CD14-positive monocyte (primary cell): ENCODE measurements around the gene NLGN1. TPM values are rescaled to one million over a fixed set of nuclear protein-coding genes. Genes with fewer than 3 reads are reported as not detected.

Source experiments
- DNase-seq, 3 donors: peaks; one replicate each; pipeline ENCODE4 v3.0.0-alpha.2; 2011 to 2022
- H2AFZ ChIP-seq: 2 replicates; pipeline ENCODE4 v1.6.0; 2012; ENCODE audit warnings: mild to moderate bottlenecking, low read depth, low read length, inconsistent platforms; ENCODE audit not compliant: insufficient read depth, poor library complexity, severe bottlenecking
- H3K27ac ChIP-seq, 2 donors: 1 replicate in 1 of 2; 2 replicates in 1 of 2; pipeline ENCODE4 v1.5.1; 2012 to 2013; ENCODE audit warnings: low read length in 2 of 2, control low read depth in 1 of 2, inconsistent platforms in 1 of 2, low read depth in 1 of 2, mild to moderate bottlenecking in 1 of 2
- H3K27me3 ChIP-seq, 2 donors: one replicate each; pipeline versions ENCODE4 v1.6.0 to v1.6.1; 2011 to 2013; ENCODE audit warnings: low read length in 2 of 2; ENCODE audit not compliant: control insufficient read depth in 2 of 2, insufficient read depth in 2 of 2
- H3K36me3 ChIP-seq, 2 donors: replicated peaks in 1 of 2; 1 replicate in 1 of 2; 2 replicates in 1 of 2; pipeline versions ENCODE4 v1.5.1 to v1.6.1; 2012 to 2013; ENCODE audit warnings: low read length in 2 of 2, control low read depth in 1 of 2, inconsistent platforms in 1 of 2, mild to moderate bottlenecking in 1 of 2; ENCODE audit not compliant: insufficient read depth in 2 of 2, control insufficient read depth in 1 of 2
- H3K4me1 ChIP-seq, 2 donors: 1 replicate in 1 of 2; 2 replicates in 1 of 2; pipeline versions ENCODE4 v1.5.1 to v1.6.1; 2012 to 2013; ENCODE audit warnings: low read length in 2 of 2, control low read depth in 1 of 2, inconsistent platforms in 1 of 2, mild to moderate bottlenecking in 1 of 2, moderate library complexity in 1 of 2; ENCODE audit not compliant: insufficient read depth in 2 of 2, control insufficient read depth in 1 of 2
- H3K4me2 ChIP-seq: replicated peaks from 2 replicates; pipeline ENCODE3; 2012; ENCODE audit warnings: low read length, moderate library complexity, mild to moderate bottlenecking; ENCODE audit not compliant: poor library complexity, severe bottlenecking; ENCODE audit errors: extremely low read depth
- H3K4me3 ChIP-seq, 3 experiments: fragments of 200-600 bp in 1 of 3; sonication (generic) in 1 of 3; replicated peaks in 1 of 3; 1 replicate in 2 of 3; 2 replicates in 1 of 3; pipeline ENCODE4 v1.5.1; 2011 to 2013; ENCODE audit warnings: low read length in 3 of 3, mild to moderate bottlenecking in 3 of 3, control low read depth in 2 of 3, low read depth in 2 of 3, inconsistent platforms in 1 of 3, moderate library complexity in 1 of 3
- H3K79me2 ChIP-seq: 2 replicates; pipeline ENCODE4 v1.6.0; 2012; ENCODE audit warnings: mild to moderate bottlenecking, control low read depth, inconsistent platforms, low read length, moderate library complexity; ENCODE audit not compliant: insufficient read depth
- H3K9ac ChIP-seq: 2 replicates; pipeline ENCODE4 v1.6.0; 2017; ENCODE audit warnings: low read length, mild to moderate bottlenecking; ENCODE audit not compliant: insufficient read depth, poor library complexity, severe bottlenecking
- H3K9me3 ChIP-seq, 2 donors: replicated peaks in 1 of 2; 1 replicate in 1 of 2; 2 replicates in 1 of 2; pipeline versions ENCODE4 v1.5.1 to v1.6.1; 2012 to 2013; ENCODE audit warnings: low read length in 2 of 2, control low read depth in 1 of 2; ENCODE audit not compliant: control insufficient read depth in 1 of 2, insufficient read depth in 1 of 2
- H4K20me1 ChIP-seq: 2 replicates; pipeline ENCODE4 v1.6.0; 2012; ENCODE audit warnings: mild to moderate bottlenecking, low read length, control low read depth, moderate library complexity; ENCODE audit not compliant: insufficient read depth
- H3K27ac Mint-ChIP-seq, 7 donors: one replicate each; pipeline ENCODE4 v1.8.0; 2020; ENCODE audit warnings: mild to moderate bottlenecking in 7 of 7, mixed read lengths in 7 of 7, moderate library complexity in 6 of 7, inconsistent platforms in 2 of 7
- H3K27me3 Mint-ChIP-seq, 3 donors: one replicate each; pipeline ENCODE4 v1.8.0; 2021 to 2022; ENCODE audit warnings: low read depth in 3 of 3, mild to moderate bottlenecking in 3 of 3, mixed read lengths in 3 of 3, moderate library complexity in 3 of 3, inconsistent platforms in 1 of 3
- H3K36me3 Mint-ChIP-seq, 2 donors: one replicate each; pipeline ENCODE4 v1.8.0; 2020; ENCODE audit warnings: mixed read lengths in 2 of 2, inconsistent platforms in 1 of 2, mild to moderate bottlenecking in 1 of 2
- H3K4me1 Mint-ChIP-seq: one replicate; pipeline ENCODE4 v1.8.0; 2020; ENCODE audit warnings: mild to moderate bottlenecking, mixed read lengths
- H3K4me3 Mint-ChIP-seq, 2 donors: one replicate each; pipeline ENCODE4 v1.8.0; 2020; ENCODE audit warnings: mild to moderate bottlenecking in 2 of 2, mixed read lengths in 2 of 2, moderate library complexity in 1 of 2
- H3K9me3 Mint-ChIP-seq, 7 donors: one replicate each; pipeline ENCODE4 v1.8.0; 2020 to 2022; ENCODE audit warnings: mixed read lengths in 7 of 7, mild to moderate bottlenecking in 6 of 7, moderate library complexity in 6 of 7, inconsistent platforms in 2 of 7
- WGBS: methylation state at CpG from one replicate; pipeline ENCODE4 v1.1.5; 2013; ENCODE audit warnings: missing lambda C conversion rate; ENCODE audit not compliant: insufficient coverage; 5-methylcytosine and 5-hydroxymethylcytosine counted together
- intact Hi-C, 2 donors: fragments of 100-400 bp; cut with micrococcal nuclease; formaldehyde crosslinking; loops; one replicate each; pipeline versions ENCODE4 v1.15.0 to v1.15.1; 2023
- polyA plus RNA-seq, 3 donors: library from polyadenylated mRNA; depleted of rRNA in 1 of 3; unstranded in 2 of 3; stranded (reverse) in 1 of 3; fragments of 300-500 nt in 2 of 3; fragments of >200 nt in 1 of 3; fragmentation: Illumina TruSeq in 2 of 3; gene quantifications; 1 replicate in 2 of 3; 2 replicates in 1 of 3; pipeline ENCODE4 v1.2.3, GENCODE V29; 2012 to 2021
- TF ChIP-seq, protein P1 (sequence below): fragments of 200-600 bp; IDR thresholded peaks from one replicate; pipeline ENCODE4 v1.8.0; 2022; ENCODE audit warnings: antibody characterized with exemption, mild to moderate bottlenecking

The NLGN1 gene
- polyA plus RNA-seq, 3 donors: not detected

DNA sequence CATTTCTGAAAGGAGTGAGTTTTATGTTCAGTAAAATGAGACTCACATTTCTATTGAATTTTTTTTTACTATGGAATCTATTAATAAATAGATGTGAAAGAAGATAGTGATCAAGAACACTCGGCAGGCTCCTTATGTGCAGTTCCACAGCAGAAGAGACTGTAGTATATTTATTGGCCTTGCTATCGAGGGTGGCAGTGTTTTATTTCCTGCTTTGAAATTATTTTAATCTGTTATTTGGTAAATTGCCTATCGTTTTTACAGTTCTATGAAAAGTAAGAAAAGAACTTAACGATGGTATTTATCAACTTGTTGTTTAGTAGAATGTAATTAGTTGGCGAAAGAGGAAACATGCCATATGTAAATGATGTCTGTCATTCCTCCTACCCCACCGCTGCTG lies 238.3 kb downstream of the NLGN1 start:
- H3K27ac ChIP-seq: no peak overlapping the region
- TF ChIP-seq, protein P1, sequence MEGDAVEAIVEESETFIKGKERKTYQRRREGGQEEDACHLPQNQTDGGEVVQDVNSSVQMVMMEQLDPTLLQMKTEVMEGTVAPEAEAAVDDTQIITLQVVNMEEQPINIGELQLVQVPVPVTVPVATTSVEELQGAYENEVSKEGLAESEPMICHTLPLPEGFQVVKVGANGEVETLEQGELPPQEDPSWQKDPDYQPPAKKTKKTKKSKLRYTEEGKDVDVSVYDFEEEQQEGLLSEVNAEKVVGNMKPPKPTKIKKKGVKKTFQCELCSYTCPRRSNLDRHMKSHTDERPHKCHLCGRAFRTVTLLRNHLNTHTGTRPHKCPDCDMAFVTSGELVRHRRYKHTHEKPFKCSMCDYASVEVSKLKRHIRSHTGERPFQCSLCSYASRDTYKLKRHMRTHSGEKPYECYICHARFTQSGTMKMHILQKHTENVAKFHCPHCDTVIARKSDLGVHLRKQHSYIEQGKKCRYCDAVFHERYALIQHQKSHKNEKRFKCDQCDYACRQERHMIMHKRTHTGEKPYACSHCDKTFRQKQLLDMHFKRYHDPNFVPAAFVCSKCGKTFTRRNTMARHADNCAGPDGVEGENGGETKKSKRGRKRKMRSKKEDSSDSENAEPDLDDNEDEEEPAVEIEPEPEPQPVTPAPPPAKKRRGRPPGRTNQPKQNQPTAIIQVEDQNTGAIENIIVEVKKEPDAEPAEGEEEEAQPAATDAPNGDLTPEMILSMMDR: no peak
- H3K4me1 ChIP-seq: no peaks in the 10 kb centered on the region
- no peak overlapping the region for H3K4me3 ChIP-seq
- Mint-ChIP-seq H3K27ac (no peak overlapping the region), H3K36me3 (no peaks in the 10 kb centered on the region), H3K27me3 (peaks cover 0 to 2% (median 0%) of the 10 kb centered on the region in 3 donors), H3K9me3 (peaks cover 0 to 4% (median 2%) of the 10 kb centered on the region in 7 donors), H3K4me3 (no peak overlapping the region), H3K4me1 (no peaks in the 10 kb centered on the region)
- H4K20me1 ChIP-seq: no peaks in the 10 kb centered on the region
- intact Hi-C loops: no loop called here
- no peaks in the 10 kb centered on the region for H3K79me2 ChIP-seq
- no peaks in the 10 kb centered on the region for H3K9me3 ChIP-seq
- no peak overlapping the region for H3K4me2 ChIP-seq
- WGBS: 100% methylated on average over 1 of the region's 6 CpGs
- DNase-seq: no peak
- H2AFZ ChIP-seq: no peak overlapping the region
- no peaks in the 10 kb centered on the region for H3K27me3 ChIP-seq
- H3K36me3 ChIP-seq: no peaks in the 10 kb centered on the region
- H3K9ac ChIP-seq: no peak overlapping the region

DNA sequence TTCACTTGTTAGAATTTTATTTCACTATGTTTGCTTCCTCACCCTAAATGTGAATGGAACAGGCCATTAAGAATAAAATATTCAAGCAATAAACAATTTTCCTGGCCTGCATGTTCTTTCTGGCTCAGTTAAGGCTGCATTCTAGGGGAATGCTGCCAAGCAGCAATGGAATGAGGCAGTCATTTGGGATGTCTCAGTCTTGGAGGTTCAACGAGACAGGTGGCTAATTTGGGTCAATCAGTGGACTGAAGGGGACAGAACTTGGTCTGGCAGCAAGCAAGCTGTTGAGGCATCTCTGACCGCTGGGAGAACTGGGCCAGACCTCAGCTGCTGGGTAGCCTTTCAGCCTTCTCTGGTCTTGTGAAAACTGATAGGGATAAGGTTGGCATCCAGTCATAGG lies 241.6 kb downstream of the NLGN1 start:
- Histone ChIP-seq H3K36me3 (no peaks in the 10 kb centered on the region), H3K9ac (no peak overlapping the region), H3K79me2 (no peaks in the 10 kb centered on the region), H3K9me3 (peaks cover 4 to 8% of the 10 kb centered on the region in 2 donors), H3K4me2 (no peak overlapping the region), H3K4me3 (no peak overlapping the region), H3K27ac (no peak overlapping the region), H4K20me1 (no peaks in the 10 kb centered on the region), H3K4me1 (no peaks in the 10 kb centered on the region), H3K27me3 (no peaks in the 10 kb centered on the region), H2AFZ (no peak overlapping the region)
- H3K4me3 Mint-ChIP-seq: no peak overlapping the region
- WGBS: 82% methylated on average over 2 of the region's 2 CpGs
- DNase-seq: no peak
- H3K36me3 Mint-ChIP-seq: no peaks in the 10 kb centered on the region
- intact Hi-C loops: no loop called here
- H3K9me3 Mint-ChIP-seq: peaks cover 0 to 6% (median 2%) of the 10 kb centered on the region in 7 donors
- H3K27ac Mint-ChIP-seq: no peak overlapping the region
- no peaks in the 10 kb centered on the region for H3K4me1 Mint-ChIP-seq
- peaks cover 0 to 2% (median 0%) of the 10 kb centered on the region in 3 donors for H3K27me3 Mint-ChIP-seq
- TF ChIP-seq, protein P1: no peak
